ENCODE results near the gene IFT25.
A peak's percentile ranks its signal among the peaks of the same experiment; 100 is the strongest.

IFT25 gene

GRCh38 chr1:53982763-53983104 lies 37.2 kb upstream of the IFT25 start:
- no peak overlapping the region for H3K4me2 ChIP-seq (ENCODE audit: low read depth, low read length, poor library complexity, severe bottlenecking)
- H3K9ac ChIP-seq (ENCODE audit: low read depth, low read length, poor library complexity, severe bottlenecking) = no peak overlapping the region
- no peaks in the 10 kb centered on the region for H4K20me1 ChIP-seq (ENCODE audit: insufficient read depth, low read length, poor library complexity, severe bottlenecking)
- peak overlapping the region; percentile 36; the same call in 1 of the 2 replicates for H2AFZ ChIP-seq (ENCODE audit: low read length)
- H3K36me3 ChIP-seq (ENCODE audit: insufficient read depth, low read length) = no peaks in the 10 kb centered on the region
- TF ChIP-seq EZH2phosphoT487 (IDR thresholded peaks at IDR 0.05; ENCODE audit: borderline replicate concordance) (no peak), CTCF (conservative IDR thresholded peaks at IDR 0.05; ENCODE audit: low read length) (no peak)
- no peaks in the 10 kb centered on the region for H3F3A ChIP-seq (ENCODE audit: low read depth)
- H3K9me2 ChIP-seq (replicated peaks; ENCODE audit: low read depth, low read length) = no peaks in the 10 kb centered on the region
- no peaks in the 10 kb centered on the region for H3K27me3 ChIP-seq (ENCODE audit: insufficient read depth, low read length, poor library complexity, severe bottlenecking)
- H3K4me1 ChIP-seq (ENCODE audit: insufficient read depth, low read length, poor library complexity, severe bottlenecking) = no peaks in the 10 kb centered on the region
- H3K9me3 ChIP-seq (ENCODE audit: insufficient read depth, low read depth, low read length) = no peaks in the 10 kb centered on the region
- H3K4me3 ChIP-seq (ENCODE audit: low read length, poor library complexity, severe bottlenecking) = no peak overlapping the region
- H3K79me2 ChIP-seq (ENCODE audit: insufficient read depth, low read length) = no peaks in the 10 kb centered on the region

- H2AFZ ChIP-seq (ENCODE audit: low read length) = peak overlapping the region; percentile 36; the same call in 1 of the 2 replicates
These were observed 36.7 kb upstream of the IFT25 start for GRCh38 chr1:53982034-53982762.

DNA sequence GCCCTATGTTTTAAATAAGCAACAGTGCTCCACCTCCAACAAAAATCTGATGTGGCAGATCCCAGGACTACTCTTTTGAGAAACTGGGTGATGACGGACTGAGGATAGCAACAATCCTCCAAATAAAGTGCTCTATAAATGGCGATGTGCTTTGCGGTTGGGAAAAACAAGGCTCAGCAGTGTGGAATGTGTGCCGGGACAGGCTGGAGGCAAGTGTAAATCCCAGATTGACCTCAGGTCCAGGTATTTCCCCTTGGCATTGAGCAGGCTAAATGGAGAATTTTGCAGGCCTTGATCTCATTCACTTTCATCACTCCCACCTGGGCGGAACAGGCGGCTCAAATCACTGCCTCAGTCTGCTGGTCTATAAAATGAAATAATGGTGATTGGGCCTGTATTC lies 35.7 kb upstream of the IFT25 start:
- H3K4me2 ChIP-seq (ENCODE audit: low read depth, low read length, poor library complexity, severe bottlenecking) = no peak overlapping the region

More at GRCh38 chr1:53982034-53982762, 36.7 kb upstream of the IFT25 start:
- Histone ChIP-seq H3K4me3 (ENCODE audit: low read length, poor library complexity, severe bottlenecking) (no peak overlapping the region), H3K9ac (ENCODE audit: low read depth, low read length, poor library complexity, severe bottlenecking) (no peak overlapping the region), H3K27me3 (ENCODE audit: insufficient read depth, low read length, poor library complexity, severe bottlenecking) (no peaks in the 10 kb centered on the region), H3K4me2 (ENCODE audit: low read depth, low read length, poor library complexity, severe bottlenecking) (no peak overlapping the region), H3K9me3 (ENCODE audit: insufficient read depth, low read depth, low read length) (no peaks in the 10 kb centered on the region), H3K4me1 (ENCODE audit: insufficient read depth, low read length, poor library complexity, severe bottlenecking) (no peaks in the 10 kb centered on the region), H3F3A (ENCODE audit: low read depth) (no peaks in the 10 kb centered on the region), H4K20me1 (ENCODE audit: insufficient read depth, low read length, poor library complexity, severe bottlenecking) (no peaks in the 10 kb centered on the region), H3K9me2 (replicated peaks; ENCODE audit: low read depth, low read length) (no peaks in the 10 kb centered on the region), H3K36me3 (ENCODE audit: insufficient read depth, low read length) (no peaks in the 10 kb centered on the region), H3K79me2 (ENCODE audit: insufficient read depth, low read length) (no peaks in the 10 kb centered on the region)
- no peak for TF ChIP-seq CTCF (conservative IDR thresholded peaks at IDR 0.05; ENCODE audit: low read length)
- TF ChIP-seq EZH2phosphoT487 (IDR thresholded peaks at IDR 0.05; ENCODE audit: borderline replicate concordance) = no peak

More for the DNA sequence above, 35.7 kb upstream of the IFT25 start:
- Histone ChIP-seq H3K36me3 (ENCODE audit: insufficient read depth, low read length) (no peaks in the 10 kb centered on the region), H3F3A (ENCODE audit: low read depth) (no peaks in the 10 kb centered on the region), H3K9me2 (replicated peaks; ENCODE audit: low read depth, low read length) (no peaks in the 10 kb centered on the region), H3K9ac (ENCODE audit: low read depth, low read length, poor library complexity, severe bottlenecking) (no peak overlapping the region), H2AFZ (ENCODE audit: low read length) (no peak overlapping the region), H4K20me1 (ENCODE audit: insufficient read depth, low read length, poor library complexity, severe bottlenecking) (no peaks in the 10 kb centered on the region), H3K79me2 (ENCODE audit: insufficient read depth, low read length) (no peaks in the 10 kb centered on the region), H3K4me1 (ENCODE audit: insufficient read depth, low read length, poor library complexity, severe bottlenecking) (peaks cover 5% of the 10 kb centered on the region), H3K4me3 (ENCODE audit: low read length, poor library complexity, severe bottlenecking) (no peak overlapping the region), H3K27me3 (ENCODE audit: insufficient read depth, low read length, poor library complexity, severe bottlenecking) (no peaks in the 10 kb centered on the region), H3K9me3 (ENCODE audit: insufficient read depth, low read depth, low read length) (no peaks in the 10 kb centered on the region)
- TF ChIP-seq EZH2phosphoT487 (IDR thresholded peaks at IDR 0.05; ENCODE audit: borderline replicate concordance) (no peak), CTCF (conservative IDR thresholded peaks at IDR 0.05; ENCODE audit: low read length) (no peak)
